C4-2B (cell line): Measurements from ENCODE around the gene PHF12.

ENCODE experiments used
- H3K27ac ChIP-seq: fragments of 450-650 bp; 2 replicates; pipeline ENCODE4 v1.5.1; 2017
- ZFX ChIP-seq: fragments of 450-650 bp; IDR thresholded peaks from 2 replicates; pipeline ENCODE4 v1.6.1; 2017
- TF ChIP-seq, protein P1 (sequence below): fragments of 450-650 bp; conservative IDR thresholded peaks from 2 replicates; pipeline ENCODE4 v1.5.1; 2017; ENCODE audit warnings: mild to moderate bottlenecking

The PHF12 gene

DNA sequence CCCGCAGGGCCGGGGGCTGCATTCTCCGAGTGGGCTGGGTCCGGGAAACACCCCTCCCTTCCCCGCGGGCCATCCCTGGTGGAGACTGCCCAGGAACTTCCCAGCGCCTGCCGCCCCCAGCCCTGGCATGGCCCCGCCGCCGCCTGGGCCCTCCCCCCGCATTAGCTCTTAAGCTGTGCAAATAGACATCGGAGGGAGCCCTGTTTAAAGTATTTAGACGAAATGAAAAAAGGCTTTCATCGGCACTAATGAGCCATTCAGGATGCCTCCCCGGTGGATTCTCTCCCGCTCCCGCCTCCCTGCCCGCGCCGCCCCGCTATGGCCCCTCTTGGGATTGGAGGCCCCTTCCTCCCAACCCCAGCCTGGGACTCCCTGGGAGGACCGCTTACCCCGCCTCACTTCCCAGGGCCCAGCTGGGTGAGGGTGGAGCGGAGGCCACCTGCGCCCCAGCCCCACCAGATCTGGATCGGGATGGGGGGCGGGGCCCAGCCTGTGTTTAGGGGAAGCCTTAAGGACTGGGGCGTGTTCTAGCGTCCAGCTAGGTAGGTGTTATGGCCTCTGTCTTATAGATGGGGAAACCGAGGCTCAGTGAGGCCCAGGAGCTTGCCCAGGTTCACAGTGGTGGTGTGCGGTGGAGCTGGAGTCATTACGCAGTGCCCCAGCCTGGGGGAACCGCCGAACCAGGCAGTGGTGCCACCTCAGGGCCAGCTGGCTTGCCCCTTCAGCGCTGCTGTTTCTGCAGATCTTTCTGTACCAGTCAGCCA, 34.8 kb upstream of the PHF12 start:
- TF ChIP-seq, protein P1, sequence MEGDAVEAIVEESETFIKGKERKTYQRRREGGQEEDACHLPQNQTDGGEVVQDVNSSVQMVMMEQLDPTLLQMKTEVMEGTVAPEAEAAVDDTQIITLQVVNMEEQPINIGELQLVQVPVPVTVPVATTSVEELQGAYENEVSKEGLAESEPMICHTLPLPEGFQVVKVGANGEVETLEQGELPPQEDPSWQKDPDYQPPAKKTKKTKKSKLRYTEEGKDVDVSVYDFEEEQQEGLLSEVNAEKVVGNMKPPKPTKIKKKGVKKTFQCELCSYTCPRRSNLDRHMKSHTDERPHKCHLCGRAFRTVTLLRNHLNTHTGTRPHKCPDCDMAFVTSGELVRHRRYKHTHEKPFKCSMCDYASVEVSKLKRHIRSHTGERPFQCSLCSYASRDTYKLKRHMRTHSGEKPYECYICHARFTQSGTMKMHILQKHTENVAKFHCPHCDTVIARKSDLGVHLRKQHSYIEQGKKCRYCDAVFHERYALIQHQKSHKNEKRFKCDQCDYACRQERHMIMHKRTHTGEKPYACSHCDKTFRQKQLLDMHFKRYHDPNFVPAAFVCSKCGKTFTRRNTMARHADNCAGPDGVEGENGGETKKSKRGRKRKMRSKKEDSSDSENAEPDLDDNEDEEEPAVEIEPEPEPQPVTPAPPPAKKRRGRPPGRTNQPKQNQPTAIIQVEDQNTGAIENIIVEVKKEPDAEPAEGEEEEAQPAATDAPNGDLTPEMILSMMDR = no peak
- H3K27ac ChIP-seq = peak overlapping the region; percentile 15; the same call in 1 of the 2 replicates

DNA sequence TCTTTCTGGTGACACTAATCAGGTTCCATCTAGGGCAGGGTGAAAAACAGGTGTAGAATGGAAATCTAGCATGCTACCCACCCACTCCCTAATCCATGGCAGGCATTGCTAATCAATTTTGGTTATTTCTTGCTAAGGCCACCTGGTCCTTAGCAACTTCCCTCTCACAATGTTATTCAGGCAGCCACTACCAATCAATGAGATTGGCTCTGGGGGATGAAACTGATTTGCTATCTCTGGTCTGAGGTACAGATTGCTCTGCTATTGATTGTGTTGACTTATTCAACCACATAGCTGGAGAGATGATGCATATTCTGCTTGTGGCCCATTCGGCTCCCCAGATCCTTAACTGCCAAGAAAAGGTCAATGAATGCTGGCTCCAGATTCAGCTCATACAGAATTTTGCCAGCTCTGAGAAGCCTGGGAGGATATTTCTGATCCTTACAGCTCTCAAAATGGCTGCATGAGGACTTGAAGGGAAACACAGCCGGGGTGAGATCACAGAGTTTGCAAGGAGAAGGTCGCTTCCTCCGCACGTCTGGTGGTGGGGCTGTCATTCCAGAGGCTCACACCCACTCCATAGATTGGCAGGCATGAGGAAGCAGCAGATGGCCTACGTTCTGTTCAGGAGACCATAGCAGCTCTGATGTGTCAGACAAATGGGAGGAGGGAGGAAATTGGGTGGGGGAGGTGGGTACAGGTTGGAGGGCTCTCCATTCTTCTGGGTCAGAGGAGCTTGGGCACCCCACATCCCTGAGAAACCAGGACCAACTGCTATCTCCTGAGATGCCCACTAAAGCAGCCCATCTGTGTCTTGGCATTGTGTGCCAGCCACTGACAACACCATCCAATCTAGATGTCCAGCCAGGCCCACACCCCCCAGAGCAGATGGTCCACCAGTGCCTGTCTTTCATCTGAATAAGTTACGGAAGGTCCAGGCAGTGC, 32.2 kb upstream of the PHF12 start:
- TF ChIP-seq ZFX = no peak
- TF ChIP-seq, protein P1 = no peak
- H3K27ac ChIP-seq = no peak overlapping the region

DNA sequence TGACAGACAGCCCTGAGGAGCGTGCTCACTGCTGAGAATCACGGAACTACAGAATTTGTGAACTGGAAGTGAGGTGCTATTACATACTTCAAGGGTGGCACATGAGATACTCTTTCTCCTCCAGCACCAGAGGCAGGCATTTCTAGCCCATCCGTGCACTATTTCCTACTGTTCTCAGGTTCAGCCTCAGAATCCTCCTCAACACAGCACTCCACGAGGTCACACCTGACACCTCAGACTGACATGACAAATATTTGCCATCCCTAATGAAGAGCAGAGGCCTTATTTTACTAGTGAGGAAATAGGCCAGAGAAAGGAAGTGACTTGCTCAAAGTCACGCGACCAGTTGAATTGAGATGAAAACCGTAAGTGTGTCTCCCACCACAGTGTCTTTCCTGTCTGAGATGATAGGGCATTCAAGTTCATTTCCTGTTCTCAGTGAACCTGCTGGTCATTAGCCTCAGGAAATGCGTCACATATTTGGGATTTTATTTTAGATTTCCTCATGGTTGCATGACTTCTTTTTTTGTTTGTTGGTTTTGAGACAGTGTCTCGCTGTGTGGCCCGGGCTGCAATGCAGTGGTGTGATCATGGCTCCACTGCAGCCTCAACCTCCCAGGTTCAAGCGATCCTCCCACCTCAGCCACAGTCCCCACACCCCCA, 30.9 kb upstream of the PHF12 start:
- no peak overlapping the region for H3K27ac ChIP-seq
- TF ChIP-seq, protein P1 = no peak
- no peak for TF ChIP-seq ZFX

DNA sequence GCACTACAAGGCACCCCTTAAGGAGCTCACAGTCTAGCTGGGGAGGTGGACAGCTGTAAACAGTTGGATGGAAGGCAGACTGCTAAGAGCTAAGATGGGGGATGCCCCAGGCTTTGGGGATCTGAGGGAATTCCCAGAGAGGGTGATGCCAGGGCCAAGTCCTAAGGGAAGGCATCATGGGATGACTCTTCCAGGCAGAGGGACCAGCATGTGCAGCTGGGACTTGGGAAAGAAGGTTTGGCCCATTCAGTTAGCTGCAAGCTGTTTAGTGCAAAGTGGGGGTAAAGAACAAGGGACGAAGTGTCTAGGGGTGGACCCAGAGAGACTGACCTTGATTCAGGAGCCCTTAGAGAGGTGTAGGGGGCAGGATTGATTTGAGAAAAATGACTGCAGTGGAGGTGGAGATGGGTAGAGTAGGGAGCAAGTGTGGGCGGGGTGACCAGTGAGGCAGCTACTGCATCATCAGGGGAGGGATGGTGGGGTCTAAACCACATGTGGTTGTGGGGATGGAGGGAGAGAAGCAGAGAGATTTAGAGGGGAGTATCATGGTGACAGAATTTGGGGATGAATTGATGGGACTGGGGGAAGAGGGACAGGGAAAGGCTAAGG, 27.1 kb upstream of the PHF12 start:
- H3K27ac ChIP-seq = no peak overlapping the region
- TF ChIP-seq, protein P1 = no peak
- no peak for TF ChIP-seq ZFX

DNA sequence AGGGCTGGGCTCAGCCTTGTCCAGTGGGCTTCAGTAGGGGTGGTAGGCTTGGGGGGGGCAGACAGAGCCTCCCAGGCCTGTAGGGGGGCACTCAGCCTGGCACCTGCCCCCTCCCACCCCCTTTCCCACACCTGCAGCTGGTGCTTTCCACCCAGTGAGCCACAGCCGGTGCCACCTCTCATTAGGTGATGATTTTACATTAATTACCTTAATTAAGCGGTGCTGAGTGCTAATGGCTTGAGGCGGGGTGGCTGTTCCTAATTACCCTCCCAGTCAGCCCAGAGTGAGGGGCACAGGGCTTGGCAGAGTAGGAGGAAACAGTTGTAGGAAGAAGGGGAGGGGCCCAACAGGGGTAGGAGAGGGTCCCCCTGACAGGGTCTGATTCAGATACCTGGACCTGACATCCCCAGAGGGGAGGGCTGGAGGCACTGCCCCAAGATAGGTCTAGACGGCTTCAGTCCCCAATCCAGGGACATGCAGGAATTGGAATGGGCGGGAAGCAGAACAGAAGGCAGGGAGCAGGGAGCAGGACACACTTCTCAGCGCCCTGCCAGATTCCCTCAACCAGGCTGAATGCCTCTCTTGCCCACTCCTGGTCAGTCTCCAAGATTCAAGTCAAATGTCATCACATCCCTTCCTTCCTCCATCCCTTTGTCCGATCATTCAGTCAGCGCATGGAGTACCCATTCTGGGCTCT, 26.5 kb upstream of the PHF12 start:
- TF ChIP-seq ZFX = no peak
- TF ChIP-seq, protein P1 = no peak
- H3K27ac ChIP-seq = no peak overlapping the region

DNA sequence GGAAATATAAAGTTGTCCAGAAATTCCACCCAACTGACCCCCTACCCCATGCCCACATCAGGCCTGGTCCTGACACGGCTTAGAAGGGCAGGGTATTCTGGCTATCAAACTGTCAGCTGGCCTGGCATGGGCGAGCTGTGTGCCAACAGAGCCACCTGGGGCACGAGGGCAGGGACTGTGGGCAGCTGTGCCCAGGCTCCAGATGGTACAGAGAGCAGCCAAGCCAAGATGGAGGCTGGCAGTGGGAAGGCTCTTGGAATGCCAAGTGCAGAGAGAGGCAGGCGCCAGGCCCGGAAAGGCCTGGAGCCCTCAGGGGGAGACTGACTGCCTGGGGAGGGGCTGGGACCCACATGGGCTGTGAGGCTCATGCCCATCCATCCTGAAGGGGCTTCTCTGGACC, 24.3 kb upstream of the PHF12 start:
- H3K27ac ChIP-seq = peak overlapping the region; percentile 59
- TF ChIP-seq, protein P1 = no peak
- no peak for TF ChIP-seq ZFX
